ENCODE data around the gene RHOF.

The RHOF gene

GRCh38 chr12:121800694-121801594 lies 7.5 kb upstream of the RHOF start:
- Histone ChIP-seq H4K20me1 (ENCODE audit: insufficient read depth) (no peaks in the 10 kb centered on the region), H3K9ac (peak overlapping the region; percentile 99), H3K4me1 (ENCODE audit: low read depth, poor library complexity, severe bottlenecking) (peaks cover 11% of the 10 kb centered on the region), H3K4me3 (IDR thresholded peaks at IDR 0.05; ENCODE audit: insufficient read depth, low read depth, low read length) (no peak overlapping the region), H2AFZ (ENCODE audit: low read depth) (no peak overlapping the region), H3K27me3 (ENCODE audit: insufficient read depth, low read depth) (no peaks in the 10 kb centered on the region), H3K27ac (peak overlapping the region; percentile 100), H3K79me2 (ENCODE audit: insufficient read depth, low read depth) (peaks cover 29% of the 10 kb centered on the region), H3K4me2 (peak overlapping the region; percentile 97), H3K36me3 (ENCODE audit: insufficient read depth) (no peaks in the 10 kb centered on the region)
- TF ChIP-seq, protein P1, sequence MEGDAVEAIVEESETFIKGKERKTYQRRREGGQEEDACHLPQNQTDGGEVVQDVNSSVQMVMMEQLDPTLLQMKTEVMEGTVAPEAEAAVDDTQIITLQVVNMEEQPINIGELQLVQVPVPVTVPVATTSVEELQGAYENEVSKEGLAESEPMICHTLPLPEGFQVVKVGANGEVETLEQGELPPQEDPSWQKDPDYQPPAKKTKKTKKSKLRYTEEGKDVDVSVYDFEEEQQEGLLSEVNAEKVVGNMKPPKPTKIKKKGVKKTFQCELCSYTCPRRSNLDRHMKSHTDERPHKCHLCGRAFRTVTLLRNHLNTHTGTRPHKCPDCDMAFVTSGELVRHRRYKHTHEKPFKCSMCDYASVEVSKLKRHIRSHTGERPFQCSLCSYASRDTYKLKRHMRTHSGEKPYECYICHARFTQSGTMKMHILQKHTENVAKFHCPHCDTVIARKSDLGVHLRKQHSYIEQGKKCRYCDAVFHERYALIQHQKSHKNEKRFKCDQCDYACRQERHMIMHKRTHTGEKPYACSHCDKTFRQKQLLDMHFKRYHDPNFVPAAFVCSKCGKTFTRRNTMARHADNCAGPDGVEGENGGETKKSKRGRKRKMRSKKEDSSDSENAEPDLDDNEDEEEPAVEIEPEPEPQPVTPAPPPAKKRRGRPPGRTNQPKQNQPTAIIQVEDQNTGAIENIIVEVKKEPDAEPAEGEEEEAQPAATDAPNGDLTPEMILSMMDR (conservative IDR thresholded peaks at IDR 0.05; ENCODE audit: low read depth, low read length): no peak

- Histone ChIP-seq H2AFZ (ENCODE audit: low read depth) (no peak overlapping the region), H3K4me3 (IDR thresholded peaks at IDR 0.05; ENCODE audit: insufficient read depth, low read depth, low read length) (no peak overlapping the region), H3K36me3 (ENCODE audit: insufficient read depth) (no peaks in the 10 kb centered on the region), H3K4me2 (peak overlapping the region; percentile 48; the same call in 1 of the 2 replicates), H3K27me3 (ENCODE audit: insufficient read depth, low read depth) (no peaks in the 10 kb centered on the region), H3K4me1 (ENCODE audit: low read depth, poor library complexity, severe bottlenecking) (peaks cover 13% of the 10 kb centered on the region), H3K9ac (peak overlapping the region; percentile 99), H4K20me1 (ENCODE audit: insufficient read depth) (no peaks in the 10 kb centered on the region), H3K27ac (peak overlapping the region; percentile 100), H3K79me2 (ENCODE audit: insufficient read depth, low read depth) (peaks cover 23% of the 10 kb centered on the region; the same call in 1 of the 2 replicates)
- TF ChIP-seq, protein P1 (conservative IDR thresholded peaks at IDR 0.05; ENCODE audit: low read depth, low read length): no peak
These were observed 6.6 kb upstream of the RHOF start for GRCh38 chr12:121799842-121800693.

- H3K9ac ChIP-seq: peak overlapping the region; percentile 99; the same call in 1 of the 2 replicates
- no peak overlapping the region for H3K4me3 ChIP-seq (IDR thresholded peaks at IDR 0.05; ENCODE audit: insufficient read depth, low read depth, low read length)
- peak overlapping the region; percentile 100 for H3K27ac ChIP-seq
- H3K79me2 ChIP-seq (ENCODE audit: insufficient read depth, low read depth): peaks cover 16% of the 10 kb centered on the region; the same call in 1 of the 2 replicates
- no peaks in the 10 kb centered on the region for H3K27me3 ChIP-seq (ENCODE audit: insufficient read depth, low read depth)
- TF ChIP-seq, protein P1 (conservative IDR thresholded peaks at IDR 0.05; ENCODE audit: low read depth, low read length): no peak
- H3K36me3 ChIP-seq (ENCODE audit: insufficient read depth): no peaks in the 10 kb centered on the region
- no peaks in the 10 kb centered on the region for H4K20me1 ChIP-seq (ENCODE audit: insufficient read depth)
- peak overlapping the region; percentile 80 for H3K4me2 ChIP-seq
- peaks cover 21% of the 10 kb centered on the region for H3K4me1 ChIP-seq (ENCODE audit: low read depth, poor library complexity, severe bottlenecking)
- H2AFZ ChIP-seq (ENCODE audit: low read depth): no peak overlapping the region
These were observed 5.8 kb upstream of the RHOF start for GRCh38 chr12:121799156-121799841.

DNA sequence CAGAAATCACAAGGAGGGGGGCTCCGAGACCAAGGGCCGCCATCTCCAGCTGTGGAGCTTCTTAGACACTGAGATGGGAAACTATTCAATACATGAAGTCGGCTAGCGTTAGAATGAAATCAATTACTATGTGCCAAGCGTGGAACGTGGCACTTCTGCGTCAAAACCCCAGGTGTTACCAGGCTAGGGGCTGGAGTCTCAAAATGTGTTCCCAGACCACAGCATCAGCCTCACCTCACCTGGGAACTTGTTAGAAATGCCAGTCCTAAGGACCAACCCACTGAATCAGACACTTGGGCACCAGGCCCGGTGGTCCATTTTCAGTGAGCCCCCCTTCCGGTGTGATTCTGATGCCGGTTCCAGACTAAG lies 5.3 kb upstream of the RHOF start:
- Histone ChIP-seq H3K79me2 (ENCODE audit: insufficient read depth, low read depth) (peaks cover 16% of the 10 kb centered on the region; the same call in 1 of the 2 replicates), H3K9ac (no peak overlapping the region), H3K4me3 (IDR thresholded peaks at IDR 0.05; ENCODE audit: insufficient read depth, low read depth, low read length) (no peak overlapping the region), H4K20me1 (ENCODE audit: insufficient read depth) (no peaks in the 10 kb centered on the region), H3K4me1 (ENCODE audit: low read depth, poor library complexity, severe bottlenecking) (peaks cover 21% of the 10 kb centered on the region), H2AFZ (ENCODE audit: low read depth) (no peak overlapping the region), H3K27ac (peak overlapping the region; percentile 33; the same call in 1 of the 2 replicates), H3K36me3 (ENCODE audit: insufficient read depth) (no peaks in the 10 kb centered on the region), H3K27me3 (ENCODE audit: insufficient read depth, low read depth) (no peaks in the 10 kb centered on the region), H3K4me2 (peak overlapping the region; percentile 80)
- TF ChIP-seq, protein P1 (conservative IDR thresholded peaks at IDR 0.05; ENCODE audit: low read depth, low read length): no peak

Measured in KMS-11 (cell line).